ENCODE measurements around the gene ABHD15.

Gene ABHD15

DNA sequence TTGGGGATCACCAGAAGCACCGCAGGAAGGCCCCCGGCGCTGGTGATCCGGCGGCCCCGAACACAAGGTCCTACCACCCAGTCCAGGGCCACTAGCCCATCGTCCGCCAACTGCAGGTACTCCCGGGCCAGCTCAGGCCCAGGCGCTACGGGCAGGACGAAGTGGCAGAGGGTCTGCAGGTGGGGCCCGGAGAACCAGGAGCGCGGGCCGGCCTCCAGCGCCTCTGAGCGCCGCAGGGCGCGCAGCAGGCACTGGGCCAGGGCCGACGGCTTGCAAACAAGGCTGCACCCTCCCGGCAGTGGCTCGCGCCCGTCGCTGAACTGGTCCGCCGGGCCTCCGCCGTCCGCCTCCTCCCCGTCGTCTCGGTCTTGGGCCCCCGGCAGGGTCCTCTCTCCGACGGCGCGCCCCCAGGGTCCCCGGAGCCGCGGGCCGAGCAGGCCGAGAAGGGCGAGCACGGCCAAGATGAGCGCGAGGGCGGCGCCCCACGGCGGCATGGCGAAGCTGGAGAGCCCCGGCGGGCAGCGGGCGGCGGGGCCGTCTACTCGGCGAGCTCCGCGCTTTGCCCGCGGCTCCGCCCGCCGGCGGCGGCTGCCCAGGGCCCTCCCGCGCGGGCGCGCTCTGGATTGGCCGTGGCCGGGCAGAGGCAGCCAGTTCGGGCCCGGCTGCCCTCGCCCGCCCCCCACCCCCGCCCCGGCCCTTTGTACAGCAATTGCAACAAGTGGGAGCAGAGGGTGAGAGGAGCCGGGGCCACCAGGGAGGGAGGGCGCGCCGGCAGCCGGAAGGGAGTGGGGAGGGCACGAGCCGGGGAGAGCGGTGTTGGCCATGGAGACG, at the start of gene ABHD15:
TSS of gene ABHD15 (minus strand) at position 565 of the 831 bp plus-strand sequence. CDS start at position 494, 71 bp downstream.
- peak; percentile 93 for DNase-seq (ENCODE audit: low spot score)

DNA sequence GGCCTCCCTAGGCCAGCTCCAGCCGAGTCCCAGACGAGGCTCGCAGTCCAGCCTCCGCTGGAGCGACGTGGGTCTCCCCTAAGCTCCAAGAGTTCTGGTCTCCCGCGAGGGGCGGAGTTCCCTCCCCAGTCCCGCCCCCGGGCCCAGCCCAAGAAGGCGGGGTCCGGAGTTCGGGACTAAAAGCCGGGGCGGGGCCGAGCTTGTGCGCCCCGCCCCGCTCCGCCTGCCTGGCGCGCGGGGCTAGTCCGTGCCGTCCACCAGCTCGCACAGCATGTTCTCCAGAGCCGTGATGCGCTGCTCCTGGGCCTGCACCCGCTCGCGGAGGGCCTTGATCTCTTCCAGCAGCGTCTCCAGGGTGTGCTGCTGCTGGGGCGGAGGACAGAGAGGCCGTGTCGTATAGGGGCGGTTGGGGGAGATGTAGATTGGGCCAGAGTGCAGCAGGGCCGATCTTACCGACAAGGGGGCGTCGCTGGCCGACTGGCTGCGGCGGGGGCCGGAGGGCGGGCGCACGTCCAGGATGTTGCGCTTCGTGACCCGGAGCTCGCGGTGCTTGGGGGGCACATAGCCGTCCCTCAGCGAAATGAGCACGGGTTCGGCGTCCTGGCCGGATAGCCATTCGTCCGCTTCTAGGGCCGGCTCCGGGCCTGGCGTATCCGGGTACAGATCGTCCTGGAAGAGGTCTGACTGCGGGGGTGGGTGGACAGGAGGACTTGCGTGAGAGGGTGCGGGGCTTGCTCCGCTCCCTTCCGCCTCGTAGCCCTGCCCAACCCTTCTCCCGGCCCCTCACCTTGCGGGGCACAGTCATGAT, 48.9 kb upstream of the ABHD15 start:
- peak; percentile 96 for DNase-seq (ENCODE audit: low spot score)

DNA sequence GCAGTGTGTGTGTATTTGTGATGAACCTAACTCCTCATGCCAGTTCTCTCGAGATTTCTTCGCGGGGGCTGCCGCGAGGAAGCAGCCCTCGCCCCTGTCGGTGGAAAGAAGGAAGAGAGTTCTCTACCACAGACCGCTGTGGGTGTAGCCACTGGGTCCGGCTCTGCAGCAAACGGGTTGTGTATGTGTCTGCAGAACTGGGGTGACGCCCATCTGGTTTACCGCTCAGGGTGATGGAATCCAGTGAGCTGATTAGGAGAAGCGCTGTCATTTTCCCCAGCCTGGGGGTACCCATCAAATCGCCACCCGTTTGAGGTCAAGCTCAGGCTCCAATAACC, 48.2 kb upstream of the ABHD15 start:
- peak; percentile 58 for DNase-seq (ENCODE audit: low spot score)

DNA sequence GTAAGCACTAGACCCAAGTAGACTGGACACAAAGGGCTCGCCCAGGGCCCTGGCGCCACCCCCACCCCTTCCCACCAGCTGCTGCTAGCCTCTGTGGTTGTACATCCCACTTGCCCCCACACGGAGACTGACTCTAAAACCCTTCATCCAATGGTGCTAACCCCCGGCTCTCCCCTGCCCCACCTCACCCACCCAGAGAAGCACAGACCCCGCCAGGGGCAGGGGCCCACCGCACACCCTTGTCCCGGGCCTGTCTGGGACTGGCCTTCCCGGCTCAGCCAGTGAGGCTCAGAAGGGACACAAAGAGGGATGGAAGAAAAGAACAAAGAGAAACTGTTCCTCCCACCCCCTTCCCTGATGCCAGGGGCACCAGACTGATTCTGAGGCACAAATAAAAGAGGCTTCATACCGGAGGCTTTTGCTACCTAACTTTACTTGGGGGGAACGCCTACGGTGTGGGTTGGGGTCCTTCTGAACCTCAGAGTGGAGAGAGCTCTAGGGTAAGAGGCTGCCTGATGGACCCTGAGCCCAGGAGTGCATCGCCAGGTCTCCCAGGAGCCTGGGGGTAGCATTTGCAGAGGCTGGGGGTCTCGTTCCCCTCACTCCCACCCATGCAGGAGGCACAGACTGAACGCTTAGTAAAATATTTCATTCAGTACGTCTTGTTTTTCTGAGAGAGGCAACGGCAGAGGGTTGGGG, 47.7 kb upstream of the ABHD15 start:
- no peak for DNase-seq (ENCODE audit: low spot score)

GRCh38 chr17:29613856-29614255, 47.0 kb upstream of the ABHD15 start:
- no peak for DNase-seq (ENCODE audit: low spot score)

GRCh38 chr17:29613352-29613837, 46.6 kb upstream of the ABHD15 start:
- peak; percentile 90 for DNase-seq (ENCODE audit: low spot score)

DNA sequence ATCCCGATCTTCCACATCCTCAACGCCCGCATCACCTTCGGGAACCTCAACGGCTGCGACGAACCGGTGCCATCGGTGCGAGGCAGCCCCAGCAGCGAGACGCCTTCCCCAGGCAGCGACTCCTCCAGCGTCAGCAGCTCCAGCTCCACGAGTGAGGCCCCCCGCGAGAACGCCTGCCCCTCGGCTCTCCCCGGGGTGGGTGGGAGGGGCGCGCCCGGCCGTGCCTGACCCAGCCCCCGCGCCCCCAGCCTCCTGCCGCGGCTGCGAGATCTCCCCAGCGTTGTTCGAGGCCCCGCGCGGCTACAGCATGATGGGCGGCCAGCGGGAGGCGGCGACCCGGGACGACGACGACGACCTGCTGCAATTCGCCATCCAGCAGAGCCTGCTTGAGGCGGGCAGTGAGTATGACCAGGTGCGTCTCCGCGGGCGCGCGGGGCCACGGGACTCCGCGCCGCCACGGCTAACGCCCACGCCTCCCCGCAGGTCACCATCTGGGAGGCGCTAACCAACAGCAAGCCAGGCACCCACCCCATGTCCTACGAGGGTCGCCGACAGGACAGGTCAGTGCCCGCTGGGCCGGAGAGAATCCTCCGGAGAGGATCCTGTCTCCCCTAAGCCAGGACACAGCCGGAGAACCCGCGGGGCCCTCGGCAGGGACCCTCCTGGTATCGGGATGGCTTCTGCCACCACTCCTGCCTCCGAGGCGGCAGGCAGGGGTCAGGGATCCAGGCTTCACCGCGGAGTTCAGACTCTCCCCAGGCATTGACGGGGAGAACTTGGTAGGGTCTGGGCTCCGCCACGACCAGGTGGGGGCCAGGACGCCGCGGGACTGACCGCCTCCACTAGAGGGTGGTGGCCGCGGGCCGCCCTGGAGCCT, 45.8 kb upstream of the ABHD15 start:
- DNase-seq (ENCODE audit: low spot score): no peak

DNA sequence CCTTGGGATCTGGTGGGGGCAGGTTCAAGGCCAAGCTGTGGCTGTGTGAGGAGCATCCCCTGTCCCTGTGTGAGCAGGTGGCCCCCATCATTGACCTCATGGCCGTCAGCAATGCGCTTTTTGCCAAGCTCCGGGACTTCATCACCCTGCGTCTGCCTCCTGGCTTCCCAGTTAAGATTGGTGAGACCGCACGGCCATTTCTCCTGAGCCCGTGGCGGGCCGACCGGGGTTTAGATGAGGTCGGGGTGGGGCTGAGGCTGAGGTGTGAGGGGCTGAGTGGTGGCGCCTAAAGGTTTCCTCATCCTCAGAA, 45.2 kb upstream of the ABHD15 start:
- DNase-seq (ENCODE audit: low spot score): no peak

GRCh38 chr17:29611351-29612093, 44.7 kb upstream of the ABHD15 start:
- DNase-seq (ENCODE audit: low spot score): no peak

GRCh38 chr17:29610395-29610794, 43.6 kb upstream of the ABHD15 start:
- no peak for DNase-seq (ENCODE audit: low spot score)

DNA sequence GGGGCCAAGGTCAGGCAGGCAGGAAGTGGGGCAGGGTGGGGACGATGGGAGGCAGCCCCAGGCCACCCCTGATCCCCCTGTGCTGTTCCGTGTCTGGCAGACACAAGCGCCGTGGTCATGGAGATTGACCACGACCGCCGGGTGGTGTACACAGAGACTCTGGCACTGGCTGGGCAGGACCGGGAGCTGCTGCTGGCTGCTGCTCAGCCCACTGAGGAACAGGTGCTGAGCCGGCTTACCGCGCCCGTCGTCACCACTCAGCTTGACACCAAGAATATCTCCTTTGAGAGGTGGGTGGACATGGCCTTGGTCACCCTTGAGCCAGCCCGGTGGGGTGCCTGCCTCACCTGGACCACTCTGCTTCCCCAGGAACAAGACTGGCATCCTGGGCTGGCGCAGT, 42.1 kb upstream of the ABHD15 start:
- no peak for DNase-seq (ENCODE audit: low spot score)

DNA sequence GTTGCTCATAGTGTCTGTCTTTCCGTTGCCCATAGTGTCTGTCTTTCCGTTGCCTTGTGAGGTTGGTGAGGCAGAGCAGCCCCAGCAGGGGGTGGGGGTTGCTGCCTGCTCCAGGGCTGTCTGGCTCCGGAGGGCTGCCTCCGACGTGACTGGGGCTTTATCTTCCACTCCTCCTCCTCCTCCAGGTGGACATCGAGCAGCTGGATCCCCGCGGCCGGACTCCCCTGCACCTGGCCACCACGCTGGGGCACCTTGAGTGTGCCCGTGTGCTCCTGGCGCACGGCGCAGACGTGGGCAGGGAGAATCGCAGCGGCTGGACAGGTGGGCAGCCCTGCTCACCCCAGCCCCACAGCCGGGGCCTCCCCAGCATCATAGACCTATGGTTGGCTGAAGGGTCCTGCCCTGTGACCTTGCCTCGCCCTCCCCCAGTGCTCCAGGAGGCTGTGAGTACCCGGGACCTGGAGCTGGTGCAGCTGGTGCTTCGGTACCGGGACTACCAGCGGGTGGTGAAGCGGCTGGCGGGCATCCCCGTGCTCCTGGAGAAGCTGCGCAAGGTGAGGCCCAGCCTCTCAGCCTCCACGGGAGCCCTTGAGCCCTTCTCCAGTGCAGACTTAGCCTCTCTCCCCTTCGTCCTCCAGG, 40.8 kb upstream of the ABHD15 start:
- no peak for DNase-seq (ENCODE audit: low spot score)

GRCh38 chr17:29603109-29603674, 36.4 kb upstream of the ABHD15 start:
- no peak for DNase-seq (ENCODE audit: low spot score)

GRCh38 chr17:29597361-29598172, 30.7 kb upstream of the ABHD15 start:
- no peak for DNase-seq (ENCODE audit: low spot score)

- no peak for DNase-seq (ENCODE audit: low spot score)
Measured at GRCh38 chr17:29596811-29597210, 30.0 kb upstream of the ABHD15 start.

DNA sequence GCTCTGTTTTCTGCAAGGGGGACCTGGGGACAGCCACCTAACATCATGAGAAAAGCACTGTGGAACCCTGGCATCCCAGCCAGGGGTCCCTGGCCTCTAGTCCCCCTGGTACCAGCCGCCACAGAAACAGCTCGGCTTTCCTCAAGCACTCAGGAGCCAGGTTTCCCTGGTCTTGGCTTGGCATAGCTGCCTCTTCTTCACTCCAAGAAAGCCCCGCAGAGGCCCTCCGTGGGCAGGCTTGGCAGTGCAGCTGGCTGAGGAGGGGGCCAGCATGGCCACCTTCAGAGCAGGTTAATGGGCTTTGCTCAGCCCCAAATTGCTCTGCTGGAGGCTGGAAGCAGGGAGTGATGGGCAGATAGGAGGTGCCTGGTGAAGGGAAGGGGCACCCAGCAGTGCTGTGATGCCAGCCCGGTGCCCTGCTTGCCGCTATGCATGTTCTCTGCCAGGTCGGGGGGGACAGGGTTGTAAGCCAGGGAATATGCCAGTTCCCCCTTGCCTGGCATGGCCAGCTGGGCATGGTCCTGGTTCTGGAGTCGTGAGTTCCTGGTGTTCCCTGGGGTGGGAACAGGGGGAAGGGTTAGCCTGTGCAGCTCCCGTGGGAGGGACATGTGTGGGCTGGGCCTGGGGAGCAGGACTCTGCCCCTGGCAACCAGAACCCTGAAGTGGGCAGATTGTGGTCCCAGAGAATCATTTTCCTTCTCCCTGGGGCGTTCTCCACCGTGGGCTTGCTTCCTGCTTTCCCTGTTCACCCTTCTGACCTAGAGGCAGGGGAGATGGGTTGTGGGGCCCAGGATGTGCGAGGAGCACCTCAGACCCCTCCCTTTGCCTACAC, 29.3 kb upstream of the ABHD15 start:
- no peak for DNase-seq (ENCODE audit: low spot score)

GRCh38 chr17:29595107-29595942, 28.5 kb upstream of the ABHD15 start:
- no peak for DNase-seq (ENCODE audit: low spot score)

Data from AG20443 (cell line).